ENCODE data around the gene GKN1.

GKN1 gene

GRCh38 chr2:68961380-68961779, 13.1 kb upstream of the GKN1 start:
- DNase-seq: no peak

GRCh38 chr2:68964282-68964681, 10.2 kb upstream of the GKN1 start:
- no peak for DNase-seq

GRCh38 chr2:68968221-68968620, 6.2 kb upstream of the GKN1 start:
- no peak for DNase-seq

DNA sequence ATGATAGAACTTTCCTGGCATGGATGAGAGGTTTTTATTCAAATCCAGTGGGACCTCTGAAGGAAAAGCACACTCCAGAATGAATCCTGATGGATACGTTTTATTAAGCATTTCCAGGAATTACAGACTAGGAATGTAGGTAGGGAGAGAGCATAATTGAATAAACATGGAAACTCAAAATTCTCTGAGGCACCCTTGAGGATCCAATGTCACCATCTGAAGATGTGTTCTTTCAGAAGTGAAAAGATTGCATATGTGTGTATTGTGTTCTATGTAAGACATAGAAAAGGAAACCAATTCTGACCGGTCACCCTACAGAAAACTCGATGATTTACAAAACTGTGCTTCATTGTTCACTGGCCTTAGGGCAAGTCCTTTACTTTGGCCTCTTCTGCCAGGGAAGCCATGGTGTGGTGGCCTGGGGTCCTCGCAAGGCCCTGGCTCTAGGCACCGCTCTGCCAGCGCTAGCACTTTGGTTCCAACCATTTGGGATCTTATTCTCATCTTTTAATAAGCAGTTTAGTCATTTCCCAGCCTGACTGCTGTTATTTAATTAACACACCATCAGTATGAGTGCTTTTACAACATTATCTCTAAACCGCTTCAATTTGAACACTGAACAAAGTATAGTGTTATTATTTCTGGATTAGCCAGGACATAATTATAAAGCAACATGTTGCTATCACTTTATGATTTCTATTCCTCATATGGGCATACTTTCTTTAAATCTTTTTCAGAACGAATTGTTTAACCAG, 4.5 kb upstream of the GKN1 start:
- DNase-seq: no peak

DNA sequence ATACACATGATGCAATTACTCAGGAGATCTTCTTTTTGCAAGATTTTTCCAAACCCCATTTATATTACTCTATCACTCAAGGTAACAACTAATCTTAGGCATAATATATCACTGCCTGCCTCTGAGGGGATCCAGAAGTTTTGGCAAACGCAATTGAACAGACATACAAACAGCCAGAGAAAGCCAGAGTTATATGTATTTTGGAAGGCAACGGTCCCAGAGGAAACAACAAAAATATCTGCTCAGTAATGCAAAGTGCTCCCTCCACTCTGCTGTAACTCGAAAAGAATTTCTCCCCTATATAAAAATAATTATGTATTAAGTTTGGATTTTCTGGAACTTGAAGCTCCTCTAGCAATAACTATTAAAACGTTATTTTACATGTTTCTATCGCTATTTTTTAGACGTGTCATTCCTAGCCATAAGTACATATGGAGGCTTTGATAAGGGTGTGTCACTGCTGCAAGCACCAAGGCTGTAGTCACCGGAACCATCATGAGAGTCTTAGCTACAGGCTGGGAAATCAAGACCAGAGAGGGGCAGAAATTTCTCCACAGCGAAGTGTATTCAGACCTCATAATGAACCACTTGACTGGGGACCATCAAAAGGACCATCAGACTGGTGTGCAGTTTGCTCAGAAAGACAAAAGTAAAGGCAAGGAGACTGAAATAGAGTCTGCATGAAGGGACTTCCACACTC, 3.7 kb upstream of the GKN1 start:
- no peak for DNase-seq

- no peak for DNase-seq
Measured at GRCh38 chr2:68971591-68972231, 2.7 kb upstream of the GKN1 start.

DNA sequence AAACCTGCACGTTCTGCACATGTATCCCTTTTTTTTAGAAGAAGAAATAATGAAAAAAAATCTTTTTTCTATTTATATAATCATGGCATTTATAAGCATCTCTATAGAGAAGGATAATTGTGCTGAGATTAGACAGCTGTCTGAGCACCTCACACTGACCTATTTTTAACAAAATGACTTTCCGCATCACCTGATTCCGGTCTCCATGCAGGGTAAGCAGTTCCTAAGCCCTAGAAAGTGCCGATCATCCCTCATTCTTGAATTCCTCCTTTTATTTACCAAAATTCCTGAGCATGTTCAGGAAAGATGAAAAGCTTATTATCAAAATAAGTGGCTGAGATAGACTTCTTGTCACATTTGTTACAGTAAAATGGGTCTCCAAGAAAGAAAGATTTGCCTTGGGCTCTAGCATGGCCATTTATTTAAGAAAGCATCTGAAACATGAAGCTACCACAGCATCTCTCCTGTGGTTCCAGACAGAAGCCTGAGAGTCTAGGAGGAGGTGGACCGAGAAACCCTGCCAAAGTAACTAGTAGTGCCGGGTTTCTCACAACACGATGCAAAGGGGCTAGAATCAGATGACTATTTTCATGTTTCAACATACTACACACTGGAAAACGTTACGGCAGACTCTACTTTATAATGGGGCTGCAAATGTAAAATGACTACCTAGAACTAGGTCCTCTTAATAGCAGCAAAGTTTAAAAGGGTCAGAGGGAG, 670 bp downstream of the GKN1 start:
- DNase-seq: no peak

DNA sequence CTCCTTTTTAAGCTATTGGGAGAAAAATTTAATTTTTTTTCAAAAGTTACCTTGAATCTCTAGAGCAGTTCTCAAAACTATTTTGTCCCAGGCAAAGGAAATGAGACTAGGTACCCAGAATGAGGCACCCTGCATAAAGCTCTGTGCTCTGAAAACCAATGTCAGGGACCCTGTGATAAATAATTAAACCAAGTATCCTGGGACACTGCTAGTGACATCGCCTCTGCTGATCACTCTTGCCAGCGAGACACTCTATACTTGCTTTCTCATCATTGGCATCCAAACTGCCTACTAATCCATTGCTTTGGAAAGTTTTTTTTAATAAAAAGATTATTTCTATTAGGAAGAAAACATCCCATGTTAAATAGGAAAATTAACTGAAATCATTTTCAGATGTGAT, 1.4 kb downstream of the GKN1 start:
- no peak for DNase-seq

DNA sequence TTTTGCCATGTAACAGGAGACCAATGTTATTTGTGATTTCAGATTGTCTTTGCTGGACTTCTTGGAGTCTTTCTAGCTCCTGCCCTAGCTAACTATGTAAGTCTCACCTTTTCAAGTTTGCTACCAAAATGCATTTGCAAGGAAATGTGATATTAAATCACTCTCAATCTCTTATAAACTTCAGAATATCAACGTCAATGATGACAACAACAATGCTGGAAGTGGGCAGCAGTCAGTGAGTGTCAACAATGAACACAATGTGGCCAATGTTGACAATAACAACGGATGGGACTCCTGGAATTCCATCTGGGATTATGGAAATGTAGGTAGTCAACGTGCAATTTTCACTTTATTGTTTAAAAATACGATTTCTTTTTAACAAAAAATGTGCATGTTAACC, 3.0 kb downstream of the GKN1 start:
- DNase-seq: no peak

DNA sequence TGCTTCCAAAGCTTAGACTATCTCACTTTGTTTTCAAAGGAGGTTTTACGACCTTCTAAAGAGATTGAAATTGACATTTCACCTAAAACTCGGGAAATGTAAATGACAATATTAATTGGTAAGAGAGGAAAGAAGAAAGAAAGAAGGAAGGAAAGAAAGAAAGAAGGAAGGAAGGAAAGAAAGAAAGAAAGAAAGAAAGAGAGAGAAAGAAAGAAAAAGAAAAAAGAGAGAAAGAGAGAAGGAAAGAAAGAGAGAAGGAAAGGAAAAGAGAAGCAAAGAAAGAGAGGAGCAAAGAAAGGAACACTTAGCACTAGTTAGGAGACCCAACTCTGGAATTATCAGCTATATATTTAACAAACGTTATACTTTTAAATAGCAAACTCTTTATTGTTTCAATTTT, 3.7 kb downstream of the GKN1 start:
- DNase-seq: no peak

- DNase-seq: no peak
Measured at GRCh38 chr2:68980956-68981355, 6.5 kb downstream of the GKN1 start.

DNA sequence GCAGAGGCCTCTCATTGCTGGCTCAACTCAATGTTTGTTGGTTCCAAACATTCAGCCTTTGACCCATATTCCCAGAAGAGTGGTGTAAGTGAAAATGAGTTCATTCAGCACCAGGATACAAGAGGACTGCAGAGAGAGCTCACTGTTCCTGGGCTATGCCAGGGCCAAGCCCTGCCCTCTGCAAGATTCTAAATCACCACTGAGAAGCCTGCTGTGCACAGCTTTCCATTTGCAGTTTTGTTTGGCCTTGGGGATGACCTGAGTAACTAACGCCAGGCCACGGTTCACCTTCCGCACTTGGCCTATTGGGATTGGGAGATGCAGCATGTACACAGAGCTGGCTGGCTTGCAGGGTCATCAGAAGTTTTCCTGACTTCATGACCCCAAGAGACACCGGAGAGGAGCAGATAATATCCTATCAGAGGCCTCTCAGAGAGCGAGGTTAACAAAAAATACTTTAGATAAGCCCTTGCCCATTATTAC, 12.6 kb downstream of the GKN1 start:
- peak; percentile 7 for DNase-seq

DNA sequence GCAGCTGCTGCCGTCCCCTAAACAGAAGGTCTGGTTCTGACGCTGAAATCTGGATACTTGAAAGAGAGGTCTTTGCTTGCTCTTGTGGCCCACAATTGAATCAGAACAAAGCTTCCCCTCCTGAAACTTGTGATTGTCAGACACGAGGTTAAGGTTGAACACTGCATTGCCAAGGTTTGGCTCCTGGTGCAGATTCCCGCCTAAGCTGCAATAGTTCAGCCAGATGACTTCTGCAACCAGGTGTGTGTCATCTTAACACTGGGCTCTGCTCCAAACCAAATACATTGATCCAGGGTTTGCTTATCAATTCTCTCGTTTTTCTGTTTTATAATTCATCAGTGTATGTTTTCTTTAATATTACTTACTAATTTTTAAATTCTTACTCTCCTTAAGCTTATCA, 14.6 kb downstream of the GKN1 start:
- DNase-seq: no peak

DNA sequence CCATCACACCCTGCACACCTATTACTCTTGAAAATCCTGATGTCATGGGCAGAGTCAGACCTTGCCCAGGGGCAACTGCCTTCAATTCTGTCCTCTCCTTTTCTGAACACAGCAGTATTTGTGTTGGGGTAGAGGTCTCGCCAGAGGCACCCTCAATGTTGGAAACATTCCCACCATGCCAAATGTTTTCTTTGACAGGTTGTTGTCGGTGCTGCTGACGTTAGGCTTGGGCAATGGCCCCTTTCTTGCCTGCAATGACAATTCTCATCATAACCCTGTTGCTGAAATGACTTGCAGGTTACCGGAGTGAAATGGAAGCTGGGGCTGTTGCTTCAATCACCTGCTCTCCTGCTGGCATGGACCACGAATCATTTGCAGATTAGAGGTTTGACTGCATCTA, 17.9 kb downstream of the GKN1 start:
- DNase-seq: no peak

- DNase-seq: no peak
Measured at GRCh38 chr2:68992933-68993332, 18.5 kb downstream of the GKN1 start.

- no peak for DNase-seq
Measured at GRCh38 chr2:68993660-68994059, 19.2 kb downstream of the GKN1 start.

DNA sequence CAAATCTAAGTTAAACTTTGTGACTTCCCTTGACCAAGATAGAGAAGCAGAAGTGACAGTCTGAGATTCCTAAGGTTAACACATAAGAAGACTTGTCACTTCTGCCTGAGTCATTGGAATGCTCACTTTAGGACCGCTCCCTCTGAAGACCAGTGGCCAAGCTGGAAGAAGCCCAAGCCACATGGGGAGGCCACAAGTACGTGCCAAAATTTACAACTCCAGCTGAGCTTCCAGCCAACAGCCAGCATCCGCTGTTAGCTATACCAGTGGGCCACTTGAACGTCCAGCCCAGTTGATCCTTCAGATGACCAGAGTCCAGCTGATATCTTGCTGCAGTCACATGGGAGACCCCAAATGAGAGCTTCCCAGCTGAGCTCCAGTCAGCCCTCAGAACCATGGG, 20.4 kb downstream of the GKN1 start:
- no peak for DNase-seq

DNA sequence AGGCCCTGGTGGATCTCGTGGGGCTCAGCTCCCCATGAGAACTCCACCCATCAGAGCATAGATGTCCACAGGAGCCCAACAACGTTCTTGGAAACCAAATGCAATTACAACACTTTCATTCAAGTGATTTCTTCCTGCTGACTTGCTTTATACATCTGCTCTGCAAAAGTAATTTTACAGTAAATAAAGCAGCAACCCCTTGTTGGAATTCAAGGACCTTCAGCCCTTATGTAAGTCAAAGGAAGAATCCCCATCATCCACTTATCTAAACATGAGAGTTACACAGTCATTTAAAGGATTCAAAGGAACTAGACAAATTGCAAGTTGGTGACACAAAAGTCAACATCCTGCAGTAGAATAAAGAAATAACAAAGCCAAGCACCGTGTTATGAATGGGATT, 21.5 kb downstream of the GKN1 start:
- DNase-seq: no peak

DNA sequence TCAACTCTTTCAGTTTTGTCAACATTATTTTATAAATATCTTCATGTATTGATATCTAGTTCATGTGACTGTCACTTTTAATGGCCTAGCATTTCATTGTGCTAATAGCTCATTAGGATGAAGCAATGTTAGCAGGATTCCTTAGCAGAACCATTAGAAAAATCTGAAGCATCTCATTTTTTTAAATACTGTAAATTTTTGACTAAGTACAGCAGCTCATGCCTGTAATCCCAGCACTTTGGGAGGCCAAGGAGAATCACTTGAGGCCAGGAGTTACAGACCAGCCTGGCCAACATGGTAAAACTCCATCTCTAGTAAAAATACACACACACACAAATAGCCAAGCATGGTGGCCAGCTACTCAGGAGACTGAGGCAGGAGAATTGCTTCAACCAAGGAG, 23.0 kb downstream of the GKN1 start:
- DNase-seq: no peak

DNA sequence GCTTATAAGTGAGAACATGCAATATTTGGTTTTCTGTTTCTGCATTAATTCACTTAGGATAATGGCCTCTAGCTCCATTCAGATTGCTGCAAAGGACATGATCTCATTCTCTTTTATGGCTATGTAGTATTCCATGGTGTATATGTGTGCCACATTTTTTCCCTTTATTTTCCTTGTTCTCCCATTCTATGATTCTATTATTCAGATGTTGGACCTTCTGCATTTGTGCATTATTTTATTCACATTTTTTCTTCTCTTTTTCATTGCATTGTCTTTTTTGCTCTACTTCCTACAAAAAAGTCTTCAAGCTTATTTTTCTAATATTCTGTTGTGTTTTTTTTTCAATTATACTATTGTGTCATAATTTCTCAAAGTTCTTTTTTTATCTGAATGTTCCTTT, 27.4 kb downstream of the GKN1 start:
- DNase-seq: no peak

- no peak for DNase-seq
Measured at GRCh38 chr2:69003731-69004130, 29.3 kb downstream of the GKN1 start.

- no peak for DNase-seq
Measured at GRCh38 chr2:69007169-69007568, 32.7 kb downstream of the GKN1 start.

GRCh38 chr2:69007603-69008002, 33.2 kb downstream of the GKN1 start:
- DNase-seq: no peak

Data from midbrain (tissue), 1 donor.